HEK293T (cell line): Measurements from ENCODE around the gene GRIN2A.

ENCODE experiments used
- ARNT ChIP-seq: fragments of 450-650 bp; IDR thresholded peaks from 2 replicates; pipeline ENCODE4 v1.6.1; 2017; ENCODE audit warnings: mild to moderate bottlenecking
- BHLHE40 ChIP-seq: fragments of 450-650 bp; IDR thresholded peaks from 2 replicates; pipeline ENCODE4 v1.6.1; 2016; ENCODE audit warnings: mild to moderate bottlenecking, moderate library complexity, borderline replicate concordance
- FOXA1 ChIP-seq: fragments of 450-650 bp; IDR thresholded peaks from 2 replicates; pipeline ENCODE4 v1.6.1; 2016; ENCODE audit warnings: mild to moderate bottlenecking
- FOXK2 ChIP-seq: fragments of 450-650 bp; IDR thresholded peaks from 2 replicates; pipeline ENCODE4 v1.6.1; 2016; ENCODE audit warnings: mild to moderate bottlenecking
- FOXM1 ChIP-seq: fragments of 450-650 bp; IDR thresholded peaks from 2 replicates; pipeline ENCODE4 v1.6.1; 2017; ENCODE audit warnings: mild to moderate bottlenecking, borderline replicate concordance
- LEF1 ChIP-seq: fragments of 450-650 bp; IDR thresholded peaks from 2 replicates; pipeline ENCODE4 v1.6.1; 2017; ENCODE audit warnings: mild to moderate bottlenecking, borderline replicate concordance
- SP1 ChIP-seq: fragments of 450-650 bp; IDR thresholded peaks from 2 replicates; pipeline ENCODE4 v1.6.1; 2017
- SUZ12 ChIP-seq: fragments of 450-650 bp; IDR thresholded peaks from 2 replicates; pipeline ENCODE4 v1.6.1; 2016; ENCODE audit warnings: mild to moderate bottlenecking

DNA sequence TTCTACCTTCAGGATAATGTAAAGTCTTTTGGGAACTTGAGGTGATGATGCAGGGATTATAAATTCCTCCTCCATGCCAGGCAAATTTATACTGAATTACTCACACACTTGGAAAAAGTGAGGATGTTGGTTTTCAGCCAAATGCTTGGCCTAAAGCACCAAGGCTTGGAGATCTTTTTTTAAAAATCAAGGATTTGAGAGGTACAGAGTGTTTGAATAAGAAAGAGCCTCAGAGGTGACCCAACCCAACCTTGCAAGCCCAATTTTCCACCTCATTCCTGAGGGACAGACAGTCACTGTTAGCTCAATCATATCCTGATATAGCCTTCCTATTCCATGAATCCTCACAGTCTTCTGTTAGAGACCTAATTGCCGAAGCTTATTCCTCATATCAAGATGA is 14.0 kb downstream of the GRIN2A start:
- TF ChIP-seq FOXK2 (no peak), FOXM1 (no peak), SP1 (no peak), SUZ12 (no peak), FOXA1 (no peak), LEF1 (no peak), BHLHE40 (no peak), ARNT (no peak)
